H9 (cell line): ENCODE measurements around the gene P4HTM. TPM values are rescaled to one million over a fixed set of nuclear protein-coding genes. Genes with fewer than 3 reads are reported as not detected.

Source experiments
- DNase-seq: peaks from one replicate; pipeline ENCODE4 v3.0.0-alpha.2; 2017
- H2AFZ ChIP-seq: one replicate; pipeline ENCODE4 v1.6.1; 2013; ENCODE audit warnings: mild to moderate bottlenecking, low read length, control low read depth, moderate library complexity
- H2AK5ac ChIP-seq: 2 replicates; pipeline ENCODE4 v1.6.1; 2013; ENCODE audit warnings: low read length, control low read depth, mixed read lengths; ENCODE audit not compliant: insufficient read length
- H2BK120ac ChIP-seq: one replicate; pipeline ENCODE4 v1.6.1; 2013; ENCODE audit warnings: low read depth, mild to moderate bottlenecking, low read length, control low read depth, inconsistent platforms; ENCODE audit not compliant: poor library complexity, severe bottlenecking
- H2BK12ac ChIP-seq: 2 replicates; pipeline ENCODE4 v1.6.1; 2013; ENCODE audit warnings: low read length, control low read depth, mixed read lengths, low read depth; ENCODE audit not compliant: insufficient read length
- H2BK15ac ChIP-seq: 2 replicates; pipeline ENCODE4 v1.6.1; 2013; ENCODE audit warnings: low read depth, low read length, control low read depth
- H2BK20ac ChIP-seq: one replicate; pipeline ENCODE4 v1.6.1; 2013; ENCODE audit warnings: low read depth, mild to moderate bottlenecking, low read length, control low read depth, inconsistent platforms; ENCODE audit not compliant: poor library complexity, severe bottlenecking
- H2BK5ac ChIP-seq: 2 replicates; pipeline ENCODE4 v1.6.1; 2013; ENCODE audit warnings: low read length, control low read depth, mixed read lengths; ENCODE audit not compliant: insufficient read length
- H3K14ac ChIP-seq: 2 replicates; pipeline ENCODE4 v1.6.1; 2013; ENCODE audit warnings: low read length, control low read depth; ENCODE audit not compliant: insufficient read depth
- H3K18ac ChIP-seq: 2 replicates; pipeline ENCODE4 v1.6.1; 2013; ENCODE audit warnings: low read depth, mild to moderate bottlenecking, mixed read lengths, low read length, control low read depth; ENCODE audit not compliant: insufficient read length
- H3K23ac ChIP-seq: 2 replicates; pipeline ENCODE4 v1.6.1; 2013; ENCODE audit warnings: low read length, control low read depth, mixed read lengths, low read depth; ENCODE audit not compliant: insufficient read length
- H3K23me2 ChIP-seq: 2 replicates; pipeline ENCODE4 v1.6.1; 2013; ENCODE audit warnings: low read depth, mild to moderate bottlenecking, mixed read lengths, low read length, control low read depth; ENCODE audit not compliant: insufficient read length, poor library complexity, severe bottlenecking
- H3K27ac ChIP-seq: 2 replicates; pipeline ENCODE4 v1.5.1; 2013; ENCODE audit warnings: low read length, control low read depth, mixed read lengths, low read depth; ENCODE audit not compliant: insufficient read length
- H3K27me3 ChIP-seq: 2 replicates; pipeline ENCODE4 v1.6.1; 2013; ENCODE audit warnings: low read length, control low read depth, inconsistent platforms; ENCODE audit not compliant: insufficient read depth
- H3K4ac ChIP-seq: 2 replicates; pipeline ENCODE4 v1.6.1; 2013; ENCODE audit warnings: low read depth, mild to moderate bottlenecking, control low read depth, inconsistent platforms, low read length, moderate library complexity
- H3K4me1 ChIP-seq: 2 replicates; pipeline ENCODE4 v1.6.1; 2013; ENCODE audit warnings: low read length, control low read depth, inconsistent platforms; ENCODE audit not compliant: insufficient read depth
- H3K4me2 ChIP-seq: 2 replicates; pipeline ENCODE4 v1.6.1; 2013; ENCODE audit warnings: low read length, control low read depth, mixed read lengths; ENCODE audit not compliant: insufficient read length, insufficient read depth
- H3K56ac ChIP-seq: 2 replicates; pipeline ENCODE4 v1.6.1; 2013; ENCODE audit warnings: low read depth, mild to moderate bottlenecking, mixed read lengths, low read length, control low read depth; ENCODE audit not compliant: insufficient read length
- H3K79me1 ChIP-seq: 2 replicates; pipeline ENCODE4 v1.6.1; 2013; ENCODE audit warnings: low read depth, mild to moderate bottlenecking, moderate library complexity, low read length, control low read depth, inconsistent platforms; ENCODE audit not compliant: insufficient read depth, poor library complexity, severe bottlenecking
- H3K79me2 ChIP-seq: 2 replicates; pipeline ENCODE4 v1.6.1; 2013; ENCODE audit warnings: low read length, control low read depth, inconsistent platforms; ENCODE audit not compliant: insufficient read depth
- H3K9ac ChIP-seq: 2 replicates; pipeline ENCODE4 v1.6.1; 2013; ENCODE audit warnings: low read length, control low read depth, mixed read lengths; ENCODE audit not compliant: insufficient read length; ENCODE audit errors: extremely low read depth
- H3K9me3 ChIP-seq: one replicate; pipeline ENCODE4 v1.6.1; 2013; ENCODE audit warnings: low read depth, low read length, inconsistent platforms; ENCODE audit not compliant: control insufficient read depth
- H3T11ph ChIP-seq: one replicate; pipeline ENCODE4 v1.6.1; 2013; ENCODE audit warnings: mild to moderate bottlenecking, low read length, control low read depth, inconsistent platforms
- H4K20me1 ChIP-seq: one replicate; pipeline ENCODE4 v1.6.1; 2013; ENCODE audit not compliant: control insufficient read depth, insufficient read length, insufficient read depth
- H4K5ac ChIP-seq: 2 replicates; pipeline ENCODE4 v1.6.1; 2013; ENCODE audit warnings: low read depth, mild to moderate bottlenecking, mixed read lengths, low read length, control low read depth; ENCODE audit not compliant: insufficient read length
- H4K8ac ChIP-seq: replicated peaks from 2 replicates; pipeline ENCODE4 v1.6.1; 2013; ENCODE audit warnings: low read length, control low read depth, mixed read lengths, low read depth; ENCODE audit not compliant: insufficient read length
- H4K91ac ChIP-seq: 2 replicates; pipeline ENCODE4 v1.6.1; 2013; ENCODE audit warnings: low read depth, mild to moderate bottlenecking, moderate library complexity, mixed read lengths, low read length, control low read depth; ENCODE audit not compliant: insufficient read length
- H3K27ac Mint-ChIP-seq, 3 experiments: 2 replicates in 2 of 3; 3 replicates in 1 of 3; pipeline ENCODE4 v1.8.0; 2020 to 2021; ENCODE audit warnings: mixed read lengths in 3 of 3, mild to moderate bottlenecking in 1 of 3, moderate library complexity in 1 of 3
- H3K27me3 Mint-ChIP-seq: 2 replicates; pipeline ENCODE4 v1.8.0; 2021; ENCODE audit warnings: low read depth, mild to moderate bottlenecking, moderate library complexity, mixed read lengths
- H3K36me3 Mint-ChIP-seq, 3 experiments: 2 replicates in 2 of 3; 3 replicates in 1 of 3; pipeline ENCODE4 v1.8.0; 2020 to 2021; ENCODE audit warnings: low read depth in 3 of 3, mixed read lengths in 3 of 3; ENCODE audit not compliant: insufficient read depth in 1 of 3
- H3K4me1 Mint-ChIP-seq, 2 experiments: 2 replicates each; pipeline ENCODE4 v1.8.0; 2020; ENCODE audit warnings: mixed read lengths in 2 of 2
- H3K4me3 Mint-ChIP-seq, 2 experiments: 2 replicates in 1 of 2; 3 replicates in 1 of 2; pipeline ENCODE4 v1.8.0; 2020 to 2021; ENCODE audit warnings: mild to moderate bottlenecking in 2 of 2, mixed read lengths in 2 of 2, moderate library complexity in 1 of 2
- H3K9me3 Mint-ChIP-seq, 2 experiments: 2 replicates in 1 of 2; 3 replicates in 1 of 2; pipeline ENCODE4 v1.8.0; 2020; ENCODE audit warnings: mild to moderate bottlenecking in 2 of 2, mixed read lengths in 2 of 2, moderate library complexity in 1 of 2
- CTCF ChIP-seq: fragments of 200-600 bp; sonication (generic); conservative IDR thresholded peaks from 3 replicates; pipeline ENCODE4 v1.8.0; 2021; ENCODE audit warnings: antibody characterized with exemption, mild to moderate bottlenecking
- WGBS: extraction: QIAGEN DNeasy Blood & Tissue Kit; methylation state at CpG from one replicate; pipeline ENCODE4 v1.1.7; 2013; ENCODE audit warnings: missing lambda C conversion rate, low lambda C conversion rate, mixed read lengths; ENCODE audit not compliant: insufficient read length; ENCODE audit errors: extremely low coverage; 5-methylcytosine and 5-hydroxymethylcytosine counted together
- total RNA-seq: library from RNA; stranded (reverse); gene quantifications from 2 replicates; pipeline ENCODE4 v1.2.1, GENCODE V29; 2021

The P4HTM gene
- total RNA-seq, 1 experiment from 2014 or later, result 36.0 TPM

- Histone ChIP-seq H2AFZ (no peak within 1 kb of the TSS), H3K4me1 (no peaks in the 10 kb centered on the region; the same call in 1 of the 2 replicates), H3K18ac (peak within 1 kb of the TSS; percentile 97), H3T11ph (no peak within 1 kb of the TSS), H3K14ac (peak within 1 kb of the TSS; percentile 94), H3K4ac (no peak within 1 kb of the TSS; the same call in 1 of the 2 replicates), H3K23ac (no peak within 1 kb of the TSS), H2BK20ac (no peak within 1 kb of the TSS), H3K27ac (peak within 1 kb of the TSS; percentile 6), H2BK5ac (no peak within 1 kb of the TSS), H3K79me1 (no peaks in the 10 kb centered on the region), H2AK5ac (no peak within 1 kb of the TSS), H3K4me2 (peak within 1 kb of the TSS; percentile 78), H2BK120ac (peak within 1 kb of the TSS; percentile 10), H4K5ac (peak within 1 kb of the TSS; percentile 66), H3K9ac (peak within 1 kb of the TSS; percentile 87), H4K8ac (no peak within 1 kb of the TSS), H3K23me2 (peaks cover 13% of the 10 kb centered on the region), H4K91ac (no peak within 1 kb of the TSS), H4K20me1 (no peaks in the 10 kb centered on the region), H2BK15ac (no peak within 1 kb of the TSS), H3K9me3 (no peaks in the 10 kb centered on the region), H2BK12ac (no peak within 1 kb of the TSS), H3K27me3 (no peaks in the 10 kb centered on the region), H3K79me2 (peaks cover 10% of the 10 kb centered on the region; the same call in 1 of the 2 replicates), H3K56ac (no peak within 1 kb of the TSS)
- H3K36me3 Mint-ChIP-seq, result peaks cover 8 to 31% (median 26%) of the 10 kb centered on the region in 3 experiments
- WGBS, result no CpG with 5 or more reads among the region's 65 CpGs
- H3K4me3 Mint-ChIP-seq, result peak within 1 kb of the TSS; percentile 99 to 100
- no peaks in the 10 kb centered on the region; the same call in 1 of the 2 replicates for H3K27me3 Mint-ChIP-seq
- peak within 1 kb of the TSS; percentile 99 to 100 (median 100) for H3K27ac Mint-ChIP-seq
- DNase-seq, result peak; percentile 99
- peak; percentile 51 for TF ChIP-seq CTCF
- no peaks in the 10 kb centered on the region; a peak in 1 of 5 replicates for H3K9me3 Mint-ChIP-seq
- H3K4me1 Mint-ChIP-seq, result peaks cover 12 to 13% of the 10 kb centered on the region in 2 experiments
These were observed 17.2 kb downstream of the P4HTM start, which contains the start of gene WDR6 for GRCh38 chr3:49007068-49007770. WDR6 (plus strand) TSS chr3:49007391; CDS start chr3:49007432, 41 bp downstream.
